ENCODE data around the gene UCK1. TPM values are rescaled to one million over a fixed set of nuclear protein-coding genes. Genes with fewer than 3 reads are reported as not detected.

The UCK1 gene
- total and polyA plus RNA-seq, 4 donors, result 17.6 to 28.6 (median 25.1) TPM

DNA sequence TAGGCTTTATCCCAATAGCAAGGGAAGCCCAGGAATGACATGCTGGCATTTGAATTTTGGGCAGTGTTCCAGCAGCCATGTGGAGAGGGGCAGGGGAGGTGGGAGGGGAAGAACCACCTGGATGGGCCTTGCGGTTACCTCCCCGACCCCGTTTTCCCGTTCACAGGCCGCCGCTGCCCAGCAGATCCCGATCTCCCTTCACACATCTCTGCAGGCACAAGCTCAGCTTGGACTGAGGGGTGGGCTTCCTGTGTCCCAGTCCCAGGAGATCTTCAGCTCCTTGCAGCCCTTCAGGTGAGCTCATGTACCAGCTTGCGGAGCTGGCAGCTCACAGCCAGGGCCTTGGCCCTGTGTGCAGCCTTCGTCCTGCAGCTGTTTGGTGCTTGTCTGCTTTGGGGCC, 44.1 kb downstream of the UCK1 start:
- Histone ChIP-seq H3K36me3 (ENCODE audit: control insufficient read depth in 4 of 4, insufficient read depth in 4 of 4, low read length in 4 of 4) (peaks cover 12 to 97% (median 76%) of the 10 kb centered on the region in 4 donors), H3K4me1 (ENCODE audit: control insufficient read depth in 5 of 5, insufficient read depth in 5 of 5, low read length in 5 of 5) (no peaks in the 10 kb centered on the region), H3K27ac (ENCODE audit: low read depth in 1 of 2, low read length in 1 of 2) (no peak overlapping the region), H3K4me3 (no peak overlapping the region), H3K27me3 (ENCODE audit: control insufficient read depth in 3 of 3, insufficient read depth in 3 of 3, low read length in 2 of 3) (no peaks in the 10 kb centered on the region), H3K9ac (ENCODE audit: insufficient read depth in 1 of 2, low read length in 2 of 2) (no peak overlapping the region), H3K9me3 (ENCODE audit: control insufficient read depth in 4 of 4, insufficient read depth in 3 of 4, low read length in 3 of 4) (no peaks in the 10 kb centered on the region)
- TF ChIP-seq, protein P1, sequence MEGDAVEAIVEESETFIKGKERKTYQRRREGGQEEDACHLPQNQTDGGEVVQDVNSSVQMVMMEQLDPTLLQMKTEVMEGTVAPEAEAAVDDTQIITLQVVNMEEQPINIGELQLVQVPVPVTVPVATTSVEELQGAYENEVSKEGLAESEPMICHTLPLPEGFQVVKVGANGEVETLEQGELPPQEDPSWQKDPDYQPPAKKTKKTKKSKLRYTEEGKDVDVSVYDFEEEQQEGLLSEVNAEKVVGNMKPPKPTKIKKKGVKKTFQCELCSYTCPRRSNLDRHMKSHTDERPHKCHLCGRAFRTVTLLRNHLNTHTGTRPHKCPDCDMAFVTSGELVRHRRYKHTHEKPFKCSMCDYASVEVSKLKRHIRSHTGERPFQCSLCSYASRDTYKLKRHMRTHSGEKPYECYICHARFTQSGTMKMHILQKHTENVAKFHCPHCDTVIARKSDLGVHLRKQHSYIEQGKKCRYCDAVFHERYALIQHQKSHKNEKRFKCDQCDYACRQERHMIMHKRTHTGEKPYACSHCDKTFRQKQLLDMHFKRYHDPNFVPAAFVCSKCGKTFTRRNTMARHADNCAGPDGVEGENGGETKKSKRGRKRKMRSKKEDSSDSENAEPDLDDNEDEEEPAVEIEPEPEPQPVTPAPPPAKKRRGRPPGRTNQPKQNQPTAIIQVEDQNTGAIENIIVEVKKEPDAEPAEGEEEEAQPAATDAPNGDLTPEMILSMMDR (IDR thresholded peaks at IDR 0.05; ENCODE audit: control extremely low read depth, extremely low read depth), result no peak
- WGBS, 2 donors, result 91 to 92% methylated on average over 9 of the region's 9 CpGs
- DNase-seq, result no peak
- ATAC-seq (ENCODE audit: insufficient read depth, low FRiP score), result no peak

DNA sequence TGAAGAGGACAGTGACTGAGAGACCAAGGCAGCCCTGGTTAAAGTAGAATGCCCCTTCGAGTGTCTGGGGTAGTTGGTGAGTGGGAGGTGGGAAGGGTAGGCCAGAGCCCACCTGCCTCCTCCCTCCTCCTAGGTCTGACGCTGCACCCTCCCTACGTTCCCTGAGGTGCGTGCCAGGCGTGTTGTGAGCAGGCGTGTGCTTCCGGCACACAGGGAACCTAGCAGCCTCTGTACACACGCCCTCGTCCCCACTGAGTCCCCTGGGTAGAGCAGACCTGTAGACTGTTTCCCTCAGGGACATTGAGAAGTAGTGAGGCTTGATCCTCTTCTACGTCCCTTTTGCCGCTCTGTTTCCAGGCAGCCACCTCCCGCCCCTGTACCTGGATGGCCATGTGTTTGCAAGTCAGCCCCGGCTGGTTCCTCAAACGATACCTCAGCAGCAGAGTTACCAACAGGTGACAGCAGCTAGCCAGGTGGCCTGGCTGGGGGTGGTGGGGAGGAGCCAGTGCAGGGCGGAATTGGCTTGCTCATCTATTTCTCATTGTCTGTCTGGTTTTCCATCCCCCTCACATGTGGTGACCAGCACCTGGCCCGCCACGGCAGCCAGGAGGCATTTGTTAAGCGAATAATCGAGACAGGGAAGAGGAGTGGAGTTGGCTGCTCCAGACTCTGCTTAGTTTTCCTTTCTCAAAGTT, 45.2 kb downstream of the UCK1 start:
- no peak for ATAC-seq (ENCODE audit: insufficient read depth, low FRiP score)
- Histone ChIP-seq H3K27ac (ENCODE audit: low read depth in 1 of 2, low read length in 1 of 2) (no peak overlapping the region), H3K4me3 (no peak overlapping the region), H3K9ac (ENCODE audit: insufficient read depth in 1 of 2, low read length in 2 of 2) (no peak overlapping the region), H3K4me1 (ENCODE audit: control insufficient read depth in 5 of 5, insufficient read depth in 5 of 5, low read length in 5 of 5) (no peaks in the 10 kb centered on the region), H3K36me3 (ENCODE audit: control insufficient read depth in 4 of 4, insufficient read depth in 4 of 4, low read length in 4 of 4) (peaks cover 12 to 95% (median 76%) of the 10 kb centered on the region in 4 donors), H3K9me3 (ENCODE audit: control insufficient read depth in 4 of 4, insufficient read depth in 3 of 4, low read length in 3 of 4) (no peaks in the 10 kb centered on the region), H3K27me3 (ENCODE audit: control insufficient read depth in 3 of 3, insufficient read depth in 3 of 3, low read length in 2 of 3) (no peaks in the 10 kb centered on the region)
- TF ChIP-seq, protein P1 (IDR thresholded peaks at IDR 0.05; ENCODE audit: control extremely low read depth, extremely low read depth), result no peak
- DNase-seq, result no peak
- WGBS, 2 donors, result 89 to 92% methylated on average over 19 of the region's 19 CpGs

- Histone ChIP-seq H3K4me3 (no peak overlapping the region), H3K9me3 (ENCODE audit: control insufficient read depth in 4 of 4, insufficient read depth in 3 of 4, low read length in 3 of 4) (no peaks in the 10 kb centered on the region), H3K27me3 (ENCODE audit: control insufficient read depth in 3 of 3, insufficient read depth in 3 of 3, low read length in 2 of 3) (no peaks in the 10 kb centered on the region), H3K9ac (ENCODE audit: insufficient read depth in 1 of 2, low read length in 2 of 2) (no peak overlapping the region), H3K36me3 (ENCODE audit: control insufficient read depth in 4 of 4, insufficient read depth in 4 of 4, low read length in 4 of 4) (peaks cover 15 to 91% (median 77%) of the 10 kb centered on the region in 4 donors), H3K4me1 (ENCODE audit: control insufficient read depth in 5 of 5, insufficient read depth in 5 of 5, low read length in 5 of 5) (no peaks in the 10 kb centered on the region), H3K27ac (ENCODE audit: low read depth in 1 of 2, low read length in 1 of 2) (no peak overlapping the region)
- ATAC-seq (ENCODE audit: insufficient read depth, low FRiP score) (no peak), DNase-seq (no peak)
- TF ChIP-seq, protein P1 (IDR thresholded peaks at IDR 0.05; ENCODE audit: control extremely low read depth, extremely low read depth), result no peak
- WGBS, 2 donors, result 91 to 97% methylated on average over 12 of the region's 12 CpGs
Observed at GRCh38 chr9:131485206-131485605, 45.9 kb downstream of the UCK1 start.
